Medulla oblongata (tissue), 1 donor: ENCODE results near the gene ANGPTL8.

Experiments
- DNase-seq: peaks from one replicate; pipeline ENCODE4 v3.0.0-alpha.2; 2015; ENCODE audit errors: extremely low spot score

ANGPTL8 gene

GRCh38 chr19:11236324-11237301 lies 2.8 kb upstream of the ANGPTL8 start:
- no peak for DNase-seq

GRCh38 chr19:11237321-11237720 lies 2.1 kb upstream of the ANGPTL8 start:
- DNase-seq = no peak

GRCh38 chr19:11238041-11238440 lies 1.4 kb upstream of the ANGPTL8 start:
- no peak for DNase-seq

GRCh38 chr19:11238781-11239376 lies 540 bp upstream of the ANGPTL8 start:
- DNase-seq = no peak

- no peak for DNase-seq
These were observed 607 bp downstream of the ANGPTL8 start for GRCh38 chr19:11240008-11240444.

- DNase-seq = no peak
These were observed 2.6 kb downstream of the ANGPTL8 start for GRCh38 chr19:11242025-11242424.

- DNase-seq = peak; percentile 93
These were observed 3.7 kb downstream of the ANGPTL8 start for GRCh38 chr19:11242864-11243797.

- no peak for DNase-seq
These were observed 4.4 kb downstream of the ANGPTL8 start for GRCh38 chr19:11243798-11244169.

GRCh38 chr19:11244846-11245589 lies 5.6 kb downstream of the ANGPTL8 start:
- DNase-seq = no peak

GRCh38 chr19:11246941-11247340 lies 7.5 kb downstream of the ANGPTL8 start:
- DNase-seq = no peak

GRCh38 chr19:11247391-11247790 lies 8.0 kb downstream of the ANGPTL8 start:
- no peak for DNase-seq

GRCh38 chr19:11247934-11248333 lies 8.5 kb downstream of the ANGPTL8 start:
- no peak for DNase-seq

- no peak for DNase-seq
These were observed 9.4 kb downstream of the ANGPTL8 start for GRCh38 chr19:11248852-11249251.

GRCh38 chr19:11251217-11251616 lies 11.8 kb downstream of the ANGPTL8 start:
- DNase-seq = no peak

GRCh38 chr19:11251650-11252314 lies 12.4 kb downstream of the ANGPTL8 start:
- no peak for DNase-seq

- no peak for DNase-seq
These were observed 13.4 kb downstream of the ANGPTL8 start for GRCh38 chr19:11252665-11253355.

GRCh38 chr19:11254666-11255065 lies 15.2 kb downstream of the ANGPTL8 start:
- DNase-seq = no peak

GRCh38 chr19:11256189-11256588 lies 16.8 kb downstream of the ANGPTL8 start:
- no peak for DNase-seq

GRCh38 chr19:11257846-11258380 lies 18.5 kb downstream of the ANGPTL8 start:
- no peak for DNase-seq

- no peak for DNase-seq
These were observed 21.6 kb downstream of the ANGPTL8 start for GRCh38 chr19:11260996-11261395.
